GM18870 (cell line): ENCODE data around the gene RAPGEF4.

Source experiments
- ATAC-seq: cut with Tn5 transposase; IDR thresholded peaks from one replicate; pipeline ENCODE4 v1.9.1; 2021; ENCODE audit warnings: moderate library complexity; ENCODE audit not compliant: unreplicated experiment

RAPGEF4 gene

DNA sequence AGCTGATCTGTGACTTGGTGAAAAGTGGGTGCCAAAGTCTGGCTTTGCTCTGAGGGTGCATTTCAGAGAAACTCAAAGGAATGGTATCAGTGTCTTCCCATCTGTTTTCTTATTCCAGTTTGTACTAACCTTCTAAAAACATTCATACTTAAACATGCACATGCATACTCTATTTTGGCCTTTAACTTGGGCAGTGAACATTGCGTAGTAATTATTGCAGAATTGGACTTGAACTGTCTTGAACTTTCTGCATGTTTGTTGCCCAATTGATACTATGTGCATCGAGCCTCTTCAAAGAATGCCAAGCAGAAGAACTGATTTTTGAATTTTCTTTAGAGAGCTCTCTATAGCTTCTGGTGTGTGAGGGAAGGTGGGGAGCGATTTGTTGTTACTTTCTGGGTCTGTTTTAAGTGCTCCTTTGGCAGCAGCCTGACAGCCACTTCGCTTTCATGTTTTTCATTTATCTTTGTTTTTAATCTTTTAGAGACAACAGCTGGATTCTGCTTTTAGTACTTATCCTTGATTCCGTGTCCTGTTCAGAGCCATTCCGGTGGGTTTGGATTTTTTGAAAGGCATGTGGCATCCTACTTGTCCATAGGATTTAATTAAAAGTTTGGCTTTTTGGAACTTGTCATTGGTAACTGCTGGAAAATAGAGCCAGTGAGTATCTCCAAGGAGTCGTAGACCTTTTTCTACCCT is 159.2 kb downstream of the RAPGEF4 start:
- ATAC-seq = no peak

DNA sequence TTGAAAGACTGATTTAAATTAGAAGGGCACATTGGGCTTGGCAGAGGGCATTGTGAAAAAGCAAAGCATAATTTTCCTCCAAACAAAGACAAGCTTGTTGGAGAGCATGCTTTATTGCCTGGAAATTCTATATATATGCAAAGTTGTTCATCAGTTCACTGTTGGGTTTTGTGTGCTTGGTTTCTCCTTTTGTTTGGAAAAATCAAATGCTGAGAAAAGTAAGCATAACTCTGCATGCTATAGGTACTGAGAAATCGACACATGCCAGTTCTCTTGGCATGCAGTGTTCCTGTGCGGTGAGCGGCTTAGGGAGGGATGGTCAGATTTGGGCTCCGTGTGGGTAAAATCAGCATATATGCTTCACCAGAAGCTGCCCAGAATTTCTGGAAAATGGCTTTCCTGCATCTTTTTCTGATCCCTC is 161.0 kb downstream of the RAPGEF4 start:
- ATAC-seq = no peak

DNA sequence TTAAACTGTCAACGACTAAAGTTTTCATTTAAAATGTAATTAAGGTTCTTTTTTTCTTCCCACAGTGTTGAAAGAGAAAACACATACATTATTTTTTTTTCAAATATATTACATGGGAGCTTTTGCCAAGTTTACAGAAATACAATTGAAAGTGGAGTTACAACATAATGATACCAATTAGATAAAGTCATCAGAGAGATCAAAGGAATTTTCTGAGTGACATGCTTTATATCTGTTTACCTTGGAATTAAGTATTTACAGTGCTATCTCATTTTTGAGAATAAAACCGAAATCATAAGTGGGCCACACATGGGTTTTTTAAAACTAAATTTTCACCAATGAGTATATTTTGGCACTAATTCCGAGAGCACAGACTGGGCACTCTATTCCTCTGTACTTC is 165.2 kb downstream of the RAPGEF4 start:
- no peak for ATAC-seq

DNA sequence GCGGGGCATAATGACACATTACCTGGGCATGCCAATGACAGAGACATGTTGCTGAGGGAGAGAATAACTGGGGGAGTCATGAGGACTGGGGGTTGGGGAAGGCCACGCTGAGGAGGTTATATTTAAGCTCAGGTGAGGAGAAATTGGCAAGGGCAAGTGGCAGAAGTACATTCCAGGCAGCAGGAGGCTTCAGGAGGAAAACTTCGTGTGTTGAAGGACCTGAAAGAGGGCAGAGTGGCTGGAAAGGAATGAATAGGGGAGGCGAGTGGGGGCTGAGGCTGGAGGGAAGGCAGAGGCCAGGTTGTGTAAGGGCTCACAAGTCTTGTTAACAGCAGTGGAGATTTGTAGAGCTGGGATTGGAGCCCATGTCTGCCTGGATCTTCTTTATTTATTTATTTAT is 166.3 kb downstream of the RAPGEF4 start:
- ATAC-seq = no peak

DNA sequence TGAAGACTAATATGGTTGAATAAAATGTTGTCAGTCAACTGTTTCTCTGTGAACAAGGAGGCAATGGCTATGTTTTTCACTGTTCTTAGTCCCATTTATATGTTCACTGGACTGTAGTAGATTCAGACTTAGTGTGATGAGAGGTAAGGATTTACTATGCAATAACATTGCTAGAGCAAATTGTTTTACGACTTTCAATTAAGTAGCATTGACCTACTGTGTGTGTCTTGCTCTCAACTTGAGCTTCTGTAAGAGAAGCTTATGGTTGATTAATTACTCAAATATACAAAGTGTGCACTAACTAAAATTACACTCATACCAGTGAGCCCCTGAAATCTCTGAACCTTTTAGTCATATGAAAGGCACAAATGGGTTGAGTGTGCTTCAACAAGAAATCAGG is 168.6 kb downstream of the RAPGEF4 start:
- ATAC-seq = no peak

DNA sequence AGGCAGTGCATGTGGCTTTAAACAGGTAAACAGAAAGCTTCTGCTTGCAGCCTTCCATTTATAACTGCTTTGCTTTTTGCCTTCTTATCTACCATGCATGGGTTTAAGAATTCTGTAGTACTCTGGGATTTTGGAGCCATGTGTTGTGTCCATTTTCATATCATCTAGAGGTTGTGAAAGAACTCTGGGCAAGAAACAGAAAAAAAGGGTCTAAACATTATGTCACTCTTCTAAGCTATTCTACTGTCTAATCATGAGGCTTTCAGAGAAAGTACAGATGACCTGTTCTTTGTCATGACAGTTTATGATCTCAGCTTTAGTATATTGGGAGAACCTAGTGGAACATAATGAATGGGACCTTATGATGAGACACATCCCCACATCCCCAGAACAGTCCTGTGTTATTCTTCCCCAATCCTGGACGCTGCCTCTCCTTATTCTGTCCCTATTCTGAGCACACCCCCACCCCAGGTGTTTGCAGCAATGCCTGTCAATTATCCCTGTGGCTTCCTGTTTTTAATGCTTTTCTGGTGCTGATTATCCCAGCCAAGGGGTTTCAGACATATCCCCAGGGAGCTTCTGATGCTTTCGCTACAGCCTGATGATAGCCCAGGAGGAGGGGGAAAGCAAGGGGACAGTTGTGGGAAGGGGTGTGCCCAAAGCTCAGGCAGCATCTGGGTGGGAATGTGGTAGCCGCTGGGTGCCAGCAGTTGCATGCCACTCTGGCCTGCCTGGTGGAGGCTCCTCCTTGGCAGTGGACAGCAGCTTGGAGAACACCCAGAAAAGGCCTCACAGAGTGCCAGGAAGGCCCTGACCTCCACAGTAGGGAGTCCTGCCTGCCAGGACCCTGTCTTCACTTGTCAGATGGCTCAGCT is 170.5 kb downstream of the RAPGEF4 start:
- no peak for ATAC-seq

DNA sequence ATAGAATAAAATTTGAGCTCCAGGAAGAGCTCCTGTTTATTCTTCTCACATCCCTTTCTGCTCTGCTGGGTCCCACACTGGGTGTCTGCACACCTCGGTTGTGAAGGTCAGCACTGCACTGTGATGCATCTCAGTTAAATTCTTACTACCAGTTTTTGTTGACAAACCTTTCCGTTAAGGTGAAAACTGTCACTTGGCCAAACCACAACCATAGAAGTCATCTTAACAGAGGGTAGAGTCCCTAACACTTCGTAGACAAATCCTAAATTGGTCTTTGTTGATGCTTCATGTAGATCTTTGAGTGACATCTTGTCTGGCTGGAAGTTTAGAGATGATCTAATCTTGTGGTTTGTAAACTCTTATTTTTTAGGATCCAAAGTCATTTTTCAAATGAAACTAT is 172.6 kb downstream of the RAPGEF4 start:
- ATAC-seq = no peak

DNA sequence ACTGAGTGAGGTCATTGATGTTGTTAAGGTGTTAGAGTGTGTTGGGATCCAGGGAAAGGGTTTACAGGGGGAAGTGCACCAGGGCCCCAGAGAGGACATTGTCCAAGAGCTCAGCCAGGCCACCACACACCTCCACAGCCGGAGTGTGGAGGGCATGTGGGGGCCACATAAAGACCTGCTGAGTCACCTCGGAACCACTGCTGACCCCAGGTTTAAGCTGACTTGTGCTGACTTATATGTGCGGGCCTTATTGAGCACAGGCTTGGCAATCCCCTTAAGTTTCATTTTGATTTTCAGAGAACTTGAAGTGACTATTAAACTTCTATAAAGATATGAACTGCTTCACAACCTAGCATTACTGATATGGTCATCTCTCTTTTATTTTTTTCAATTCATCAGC is 173.8 kb downstream of the RAPGEF4 start:
- peak; percentile 52 for ATAC-seq

DNA sequence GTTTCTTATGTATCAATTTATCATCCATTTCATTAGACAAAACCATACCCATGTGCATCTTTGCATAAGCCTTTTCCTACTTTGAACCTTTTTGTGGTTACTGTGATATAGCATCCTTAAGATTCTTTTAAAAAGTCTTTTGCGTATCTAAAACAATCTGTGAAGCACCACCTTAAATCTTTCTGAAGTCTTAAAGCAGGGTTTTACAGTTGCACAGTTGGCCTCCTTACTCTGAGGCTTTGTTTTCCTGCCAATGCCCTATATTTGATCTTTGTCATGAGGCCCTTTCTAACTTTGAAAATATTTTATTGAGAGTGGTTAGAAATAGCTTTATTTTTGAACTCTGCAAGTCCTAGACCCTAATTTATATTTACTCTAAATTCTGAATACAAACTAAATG is 176.6 kb downstream of the RAPGEF4 start:
- ATAC-seq = no peak

DNA sequence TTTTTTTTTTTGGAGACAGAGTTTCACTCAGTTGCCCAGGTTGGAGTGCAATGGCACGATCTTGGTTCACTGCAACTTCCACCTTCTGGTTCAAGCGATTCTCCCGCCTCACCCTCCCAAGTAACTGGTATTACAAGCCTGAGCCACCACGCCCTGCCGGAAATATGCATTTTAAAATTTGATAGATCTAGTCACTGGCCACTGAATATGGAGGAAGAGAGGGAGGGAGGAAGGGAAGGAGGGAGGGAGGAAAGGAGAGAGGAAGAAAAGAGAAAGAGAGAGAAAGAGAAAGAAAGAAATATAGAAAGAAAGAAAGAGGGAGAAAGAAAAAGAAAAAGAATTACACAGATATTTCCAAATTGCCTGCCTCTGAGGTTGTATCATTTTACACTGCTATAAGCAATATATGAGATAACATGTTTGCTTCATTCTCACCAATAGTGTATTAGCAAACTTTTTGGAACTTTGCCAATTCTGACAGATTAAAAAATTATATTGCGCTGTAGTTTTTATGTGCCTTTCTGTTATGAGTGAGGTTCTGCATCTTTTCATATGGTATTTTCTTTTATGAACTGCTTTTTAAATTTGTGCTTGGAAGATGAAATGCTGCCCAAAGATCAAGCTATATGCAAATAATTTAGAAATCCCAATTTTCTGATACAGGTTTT is 178.8 kb downstream of the RAPGEF4 start:
- no peak for ATAC-seq

DNA sequence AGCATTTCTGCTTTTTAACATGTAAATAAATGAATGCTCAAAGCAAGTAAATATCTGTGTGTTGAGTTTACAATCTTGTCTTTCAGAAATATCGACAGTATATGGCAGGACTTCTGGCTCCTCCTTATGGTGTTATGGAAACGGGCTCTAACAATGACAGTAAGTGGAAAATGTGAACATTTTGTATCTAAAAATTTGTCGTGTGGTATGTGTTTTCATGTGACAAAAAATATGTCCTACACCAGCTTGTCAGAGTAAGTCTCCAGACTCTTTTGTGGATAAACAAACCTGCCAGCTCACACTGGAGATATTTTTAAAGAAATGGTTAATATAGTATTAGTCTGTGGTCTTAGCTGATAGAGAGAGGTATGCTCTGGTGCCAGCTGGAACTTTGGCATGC is 182.1 kb downstream of the RAPGEF4 start:
- ATAC-seq = no peak

DNA sequence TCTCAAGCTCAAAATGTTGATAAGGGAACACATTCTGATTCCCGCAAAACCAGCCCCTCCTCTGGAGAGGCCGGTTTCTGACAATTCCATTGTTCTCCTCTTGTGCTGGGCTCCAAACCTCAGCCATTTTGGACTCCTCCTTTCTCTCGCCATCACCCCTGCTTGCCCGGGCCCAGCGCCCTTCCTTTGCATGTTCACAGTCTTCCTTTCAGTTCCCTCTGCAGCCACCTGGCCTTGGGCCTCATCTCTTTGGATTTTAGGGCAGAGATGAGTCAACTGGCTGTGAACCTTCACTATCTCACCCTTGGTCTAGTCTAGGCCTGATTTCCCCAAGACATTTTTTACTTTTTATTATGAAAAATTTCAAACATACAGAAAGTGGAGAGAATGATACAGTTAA is 184.1 kb downstream of the RAPGEF4 start:
- ATAC-seq = peak; percentile 88

DNA sequence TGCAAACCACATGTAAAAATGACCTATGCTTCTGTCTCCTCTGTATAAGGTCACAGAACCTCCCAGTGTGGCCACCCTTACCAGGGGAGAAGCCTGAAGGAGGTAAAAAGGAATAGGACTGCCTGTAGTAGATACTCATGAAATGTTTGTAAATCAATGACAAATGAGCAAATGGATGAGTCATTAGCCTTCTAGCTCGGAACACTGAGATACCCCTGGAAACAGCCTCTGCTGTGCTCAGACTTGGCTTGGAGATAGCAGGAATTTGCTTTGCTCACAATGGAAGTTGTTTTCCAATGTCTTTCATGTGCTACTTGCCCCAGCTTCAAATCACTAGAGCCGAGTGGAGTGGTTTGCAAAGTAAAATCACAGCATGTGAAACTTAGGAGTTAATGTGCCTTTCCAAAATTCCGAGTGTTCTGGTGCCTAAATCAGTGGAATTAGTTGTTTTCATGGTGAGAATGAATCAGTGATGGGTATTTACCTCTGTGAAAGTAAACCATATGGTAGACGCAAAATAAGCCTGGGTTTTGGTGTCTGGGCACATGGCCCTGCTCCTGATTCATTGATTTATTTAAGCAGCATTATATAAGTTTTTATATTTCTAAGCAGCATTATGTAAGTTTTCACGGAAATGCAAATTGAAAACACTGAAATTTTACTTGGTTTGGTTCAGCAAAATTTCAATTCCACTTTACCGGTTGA is 186.0 kb downstream of the RAPGEF4 start:
- ATAC-seq = no peak

DNA sequence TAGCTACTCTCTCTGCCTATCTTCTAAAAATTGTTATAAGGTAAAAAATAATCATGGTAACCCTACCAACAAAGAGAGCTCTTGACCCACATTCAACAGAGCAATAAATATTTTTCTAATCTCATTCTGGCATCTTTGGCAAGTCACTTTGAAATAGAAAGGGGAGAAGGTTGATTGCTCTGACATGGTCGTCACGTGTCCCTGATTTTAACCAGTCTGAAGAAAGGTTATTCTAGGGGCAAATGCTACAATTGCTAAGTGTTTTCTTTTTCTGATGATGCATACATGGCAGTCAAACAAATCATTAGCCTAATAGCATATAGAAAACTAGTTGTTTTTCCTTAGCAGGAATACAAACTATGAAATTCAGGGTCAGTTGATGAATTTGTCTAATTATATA is 186.7 kb downstream of the RAPGEF4 start:
- ATAC-seq = no peak

DNA sequence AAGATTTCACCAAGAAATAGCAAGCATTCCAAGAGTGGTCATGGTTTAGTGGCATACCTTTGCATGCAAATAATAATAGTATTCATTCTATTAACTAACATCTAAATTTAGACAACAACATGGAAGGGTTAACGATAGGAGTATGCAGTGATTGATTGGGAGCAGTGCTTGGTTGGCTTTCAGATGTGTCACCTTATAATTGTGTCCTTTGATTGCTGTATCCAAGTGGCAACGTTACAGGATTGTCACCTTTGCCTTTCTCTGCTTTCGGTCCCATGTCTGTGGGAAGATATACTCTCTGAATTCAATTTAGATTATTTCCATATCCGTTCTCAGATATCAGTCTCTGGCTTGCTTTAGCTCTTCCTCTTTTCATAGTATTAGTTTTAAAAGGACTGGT is 187.2 kb downstream of the RAPGEF4 start:
- no peak for ATAC-seq

DNA sequence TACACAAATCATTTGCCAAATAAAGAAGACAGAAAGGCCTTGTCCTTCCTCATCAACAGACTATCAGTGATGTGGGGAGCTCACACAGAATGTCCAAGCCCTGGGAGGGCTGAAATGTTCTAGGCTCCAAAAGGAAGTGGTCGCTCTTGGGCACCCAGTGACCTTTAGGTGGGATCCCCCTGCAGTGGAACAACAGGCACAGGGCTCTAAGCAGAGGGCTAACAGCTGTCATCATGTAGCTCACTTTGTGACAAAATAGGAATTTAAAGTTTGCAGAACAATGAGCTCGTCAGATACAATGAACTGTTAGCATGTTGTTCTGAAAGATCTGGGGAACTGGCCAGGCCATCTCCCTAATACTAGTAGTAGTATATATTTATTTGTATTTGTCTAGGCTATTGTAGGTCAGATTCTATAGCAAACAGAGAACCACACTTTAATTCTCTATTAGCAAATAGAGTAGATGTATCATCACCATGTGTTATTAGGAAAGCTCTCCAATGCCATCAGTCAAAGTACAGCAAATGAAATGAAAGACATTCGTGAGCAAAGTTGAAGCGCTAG is 188.5 kb downstream of the RAPGEF4 start:
- ATAC-seq = no peak

DNA sequence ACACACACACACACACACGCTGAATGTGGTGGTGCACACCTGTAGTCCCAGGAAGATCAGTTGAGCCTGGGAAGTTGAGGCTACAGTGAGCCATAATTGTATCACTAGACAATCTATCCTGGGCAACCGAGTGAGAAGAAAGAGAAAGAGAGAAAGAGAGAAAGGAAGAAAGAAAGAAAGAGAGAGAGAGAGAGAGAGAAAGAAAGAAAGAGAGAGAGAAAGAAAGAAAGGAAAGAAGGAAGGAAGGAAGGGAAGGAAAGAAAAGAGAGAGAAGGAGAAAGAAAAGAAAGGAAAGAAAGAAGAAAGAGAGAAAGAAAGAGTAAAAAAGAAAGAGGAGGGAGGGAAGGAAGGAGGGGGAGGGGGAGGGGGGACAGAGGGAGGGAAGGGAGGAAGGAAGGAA is 190.0 kb downstream of the RAPGEF4 start:
- no peak for ATAC-seq

DNA sequence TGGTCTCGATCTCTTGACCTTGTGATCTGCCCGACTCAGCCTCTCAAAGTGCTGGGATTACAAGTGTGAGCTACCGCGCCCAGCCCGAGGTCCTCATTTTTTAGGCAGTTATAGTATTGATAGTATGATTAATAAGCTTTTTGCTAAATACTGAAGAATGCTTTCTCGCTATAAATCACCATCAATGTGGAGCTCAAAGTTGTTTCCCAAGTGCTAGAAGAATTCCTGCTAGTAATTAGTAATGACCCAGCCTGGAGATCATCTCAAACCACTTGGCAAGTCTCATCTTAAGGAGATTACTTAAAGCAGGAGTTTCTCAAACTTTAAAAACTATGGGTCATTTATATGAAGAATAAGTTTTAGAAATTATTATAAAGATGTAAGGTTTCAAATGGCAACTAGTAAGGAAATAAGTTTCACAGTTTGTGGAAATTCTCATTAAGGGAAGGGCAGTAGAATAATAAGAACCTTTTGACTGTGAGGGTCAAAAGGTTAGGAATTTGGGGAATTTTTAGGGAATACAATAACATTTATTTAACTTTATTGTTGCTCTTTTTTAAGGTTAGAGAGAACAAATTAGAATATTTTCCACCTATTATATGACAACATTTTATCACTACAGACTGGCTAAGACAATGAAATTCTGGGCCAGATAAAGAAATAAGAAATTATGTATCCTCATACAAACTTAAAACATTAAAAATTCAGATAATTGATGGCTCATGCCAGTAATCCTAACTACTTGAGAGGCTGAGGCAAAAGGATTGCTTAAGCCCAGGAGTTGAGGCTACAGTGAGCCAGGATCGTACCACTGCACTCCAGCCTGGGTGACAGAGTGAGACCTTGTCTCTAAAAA is 191.4 kb downstream of the RAPGEF4 start:
- ATAC-seq = no peak

DNA sequence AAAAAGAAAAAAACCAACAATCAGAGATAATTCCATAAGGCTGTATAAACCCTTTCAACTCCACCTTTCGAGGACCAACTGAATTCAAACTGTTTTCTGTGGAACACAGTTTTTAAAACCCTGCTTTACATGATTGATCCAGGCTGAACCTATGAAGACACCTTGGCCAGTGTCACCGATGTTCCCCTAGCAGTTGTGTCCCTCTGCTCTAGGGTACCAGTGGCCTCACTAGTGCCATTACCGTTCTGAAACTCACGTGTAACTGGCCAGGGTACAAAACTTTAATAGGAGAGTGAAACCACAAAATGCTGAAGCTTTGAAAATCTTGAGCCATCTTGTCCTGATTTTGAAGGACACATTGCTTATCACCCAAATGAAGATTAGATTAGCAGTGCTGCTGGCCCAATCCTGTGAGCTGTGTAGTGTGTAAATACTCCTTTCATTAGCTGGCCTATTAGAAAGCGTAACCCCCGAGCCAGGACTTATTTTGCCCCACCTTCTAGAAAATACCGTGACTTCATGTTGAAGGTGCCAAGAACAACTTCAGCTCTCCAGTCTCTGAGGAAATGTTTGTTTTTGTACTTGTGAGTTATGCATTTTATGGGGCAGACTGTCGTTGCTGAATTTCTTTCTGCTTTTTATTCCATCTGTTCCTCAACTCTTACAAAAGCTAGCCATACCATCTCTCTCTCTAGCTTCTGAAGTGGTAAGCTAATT is 192.2 kb downstream of the RAPGEF4 start:
- ATAC-seq = no peak
